Ovary (tissue), 9 donors: ENCODE results near the gene NSMCE1. TPM values are rescaled to one million over a fixed set of nuclear protein-coding genes. Genes with fewer than 3 reads are reported as not detected.

Source experiments
- DNase-seq, 5 donors: peaks; one replicate each; pipeline ENCODE4 v3.0.0-alpha.2; 2019 to 2020
- H3K27ac ChIP-seq, 2 donors: fragments of 200-600 bp; one replicate each; pipeline versions ENCODE4 v1.5.1 to v1.8.0; 2019 to 2022
- H3K27me3 ChIP-seq: fragments of 200-600 bp; one replicate; pipeline ENCODE4 v1.8.0; 2022
- H3K36me3 ChIP-seq: fragments of 200-600 bp; sonication (generic); one replicate; pipeline ENCODE4 v1.5.1; 2019
- H3K4me1 ChIP-seq: one replicate; pipeline ENCODE4 v1.8.1; 2013; ENCODE audit warnings: mild to moderate bottlenecking, moderate library complexity; ENCODE audit not compliant: insufficient read depth
- H3K4me3 ChIP-seq: fragments of 200-600 bp; sonication (generic); one replicate; pipeline ENCODE4 v1.5.1; 2017
- H3K9me3 ChIP-seq, 2 donors: fragments of 200-600 bp in 1 of 2; sonication (generic) in 1 of 2; one replicate each; pipeline versions ENCODE4 v1.5.1 to v1.8.1; 2013 to 2019; ENCODE audit warnings: mild to moderate bottlenecking in 1 of 2, moderate library complexity in 1 of 2
- CTCF ChIP-seq, 3 donors: fragments of 450-650 bp in 2 of 3; fragments of 200-600 bp in 1 of 3; IDR thresholded peaks; one replicate each; pipeline versions ENCODE4 v1.5.1 to v1.8.0; 2016 to 2022; ENCODE audit warnings: antibody characterized with exemption in 3 of 3, mild to moderate bottlenecking in 1 of 3
- EP300 ChIP-seq: sonication (generic); formaldehyde crosslinking; IDR thresholded peaks from one replicate; pipeline ENCODE4 v1.6.1; 2017; ENCODE audit warnings: antibody characterized with exemption
- POLR2A ChIP-seq: fragments of 450-650 bp; IDR thresholded peaks from one replicate; pipeline ENCODE4 v1.6.1; 2017; ENCODE audit warnings: antibody characterized with exemption, mild to moderate bottlenecking, moderate library complexity
- WGBS, 3 donors: extraction: QIAGEN DNeasy Blood & Tissue Kit in 1 of 3; methylation state at CpG; one replicate each; pipeline versions ENCODE4 v1.1.5 to v1.1.7; 2013 to 2017; 5-methylcytosine and 5-hydroxymethylcytosine counted together
- intact Hi-C, 4 donors: fragments of 100-400 bp; cut with DNase I; formaldehyde crosslinking; loops; one replicate each; pipeline versions ENCODE4 v1.11.0 to v1.15.1; 2022 to 2023
- polyA plus RNA-seq, 2 donors: library from polyadenylated mRNA; stranded (reverse); fragments of 200-250 nt in 1 of 2; fragments of 350-450 nt in 1 of 2; fragmentation: Illumina TruSeq in 1 of 2; extraction: RNeasy Lipid Tissue Mini Kit (QIAGEN cat#74804) in 1 of 2; gene quantifications; one replicate each; pipeline ENCODE4 v1.2.3, GENCODE V29; 2013 to 2014
- total RNA-seq, 7 donors: library from RNA; depleted of rRNA in 2 of 7; stranded (reverse); fragments of >200 nt in 2 of 7; fragmentation: NEBNext Ultra II Directional in 3 of 7; extraction: Animal tissue kit (Norgen Biotek cat#: 25700) in 3 of 7; gene quantifications; one replicate each; pipeline versions ENCODE4 v1.1.0 to v1.2.4, GENCODE V29; 2016 to 2023
- donor health status: DM: no; HTN: no; CAD: no; lungs with moderate emphysema.
- donor health status: DM: no; HTN: no; CAD: no.
- donor health status: Bipolar disorder and iron deficiency.
- donor health status: DM: yes; HTN: yes; CAD: no.
- donor health status: DM: no; HTN: no; CAD: no.
- donor health status: DM: yes; HTN: yes; CAD: no.

Gene NSMCE1
- total and polyA plus RNA-seq, 9 donors = 19.8 to 68.4 (median 51.2) TPM

GRCh38 chr16:27220991-27221390 is 47.6 kb downstream of the NSMCE1 start:
- H3K27ac ChIP-seq = no peak overlapping the region
- H3K27me3 ChIP-seq = no peaks in the 10 kb centered on the region
- intact Hi-C loops = no loop called here
- H3K4me1 ChIP-seq = peaks cover 9% of the 10 kb centered on the region
- H3K9me3 ChIP-seq = no peaks in the 10 kb centered on the region
- 90 to 94% (median 93%) methylated on average over 16 of the region's 16 CpGs for WGBS, 3 donors
- no peak for DNase-seq
- TF ChIP-seq POLR2A (no peak), CTCF (IDR thresholded peaks at IDR 0.05) (no peak), EP300 (no peak)
- H3K36me3 ChIP-seq = no peaks in the 10 kb centered on the region
- no peak overlapping the region for H3K4me3 ChIP-seq

GRCh38 chr16:27220527-27220926 is 48.0 kb downstream of the NSMCE1 start:
- TF ChIP-seq CTCF (IDR thresholded peaks at IDR 0.05) (no peak), EP300 (no peak), POLR2A (no peak)
- no peaks in the 10 kb centered on the region for H3K27me3 ChIP-seq
- WGBS, 3 donors = 88 to 93% (median 92%) methylated on average over 8 of the region's 8 CpGs
- no peaks in the 10 kb centered on the region for H3K36me3 ChIP-seq
- peak in 1 of 5 donors; percentile 6 for DNase-seq
- H3K4me3 ChIP-seq = no peak overlapping the region
- intact Hi-C loops = no loop called here
- peaks cover 9% of the 10 kb centered on the region for H3K4me1 ChIP-seq
- no peak overlapping the region for H3K27ac ChIP-seq
- H3K9me3 ChIP-seq = no peaks in the 10 kb centered on the region

- Histone ChIP-seq H3K36me3 (no peaks in the 10 kb centered on the region), H3K4me3 (no peak overlapping the region), H3K27ac (no peak overlapping the region), H3K4me1 (peaks cover 9% of the 10 kb centered on the region), H3K9me3 (no peaks in the 10 kb centered on the region), H3K27me3 (no peaks in the 10 kb centered on the region)
- TF ChIP-seq POLR2A (no peak), CTCF (IDR thresholded peaks at IDR 0.05) (no peak), EP300 (no peak)
- WGBS, 3 donors = 84 to 85% (median 84%) methylated on average over 9 of the region's 9 CpGs
- intact Hi-C loops = no loop called here
- DNase-seq = no peak
Measured at GRCh38 chr16:27220120-27220519, 48.5 kb downstream of the NSMCE1 start.

- intact Hi-C loops = no loop called here
- Histone ChIP-seq H3K4me3 (no peak overlapping the region), H3K9me3 (no peaks in the 10 kb centered on the region), H3K27me3 (no peaks in the 10 kb centered on the region), H3K4me1 (peaks cover 9% of the 10 kb centered on the region), H3K27ac (no peak overlapping the region), H3K36me3 (no peaks in the 10 kb centered on the region)
- TF ChIP-seq POLR2A (no peak), CTCF (IDR thresholded peaks at IDR 0.05) (no peak)
- WGBS, 3 donors = 70 to 75% (median 74%) methylated on average over 10 of the region's 10 CpGs
- peak in 1 of 5 donors; percentile 5 for DNase-seq
Measured at GRCh38 chr16:27219161-27219560, 49.4 kb downstream of the NSMCE1 start.

GRCh38 chr16:27218756-27219155 is 49.8 kb downstream of the NSMCE1 start:
- H3K36me3 ChIP-seq = no peaks in the 10 kb centered on the region
- intact Hi-C loops = no loop called here
- no peak for DNase-seq
- peaks cover 9% of the 10 kb centered on the region for H3K4me1 ChIP-seq
- TF ChIP-seq POLR2A = no peak
- TF ChIP-seq EP300 = no peak
- no peak for TF ChIP-seq CTCF (IDR thresholded peaks at IDR 0.05)
- no peak overlapping the region for H3K4me3 ChIP-seq
- H3K27ac ChIP-seq = no peak overlapping the region
- no peaks in the 10 kb centered on the region for H3K27me3 ChIP-seq
- H3K9me3 ChIP-seq = no peaks in the 10 kb centered on the region
- 91 to 96% (median 94%) methylated on average over 9 of the region's 9 CpGs for WGBS, 3 donors
